Gastrocnemius medialis (tissue), 4 donors: ENCODE data around the gene PXMP4. TPM values are rescaled to one million over a fixed set of nuclear protein-coding genes. Genes with fewer than 3 reads are reported as not detected.
"Not testable (repeated sequence)": the region's sequence is repeated elsewhere in the genome, so short reads cannot be mapped to it uniquely, and the experiment has no call there.

ENCODE experiments used
- ATAC-seq, 2 donors: fragments of 150-250 bp; one replicate each; pipeline ENCODE4 v1.9.1; 2016
- DNase-seq, 2 donors: peaks; one replicate each; pipeline ENCODE4 v3.0.0-alpha.2; 2019
- H3K27ac ChIP-seq, 4 donors: fragments of 200-600 bp; sonication (generic); 1 replicate in 1 of 4; 2 replicates in 3 of 4; pipeline ENCODE4 v1.5.1; 2016 to 2018; ENCODE audit warnings: mild to moderate bottlenecking in 2 of 4, moderate library complexity in 1 of 4
- H3K27me3 ChIP-seq, 3 donors: fragments of 200-600 bp; sonication (generic) in 2 of 3; 1 replicate in 1 of 3; 2 replicates in 2 of 3; pipeline versions ENCODE4 v1.5.1 to v1.6.0; 2016 to 2019; ENCODE audit warnings: mild to moderate bottlenecking in 1 of 3, moderate library complexity in 1 of 3
- H3K36me3 ChIP-seq, 2 donors: fragments of 200-600 bp; sonication (generic) in 1 of 2; one replicate each; pipeline ENCODE4 v1.5.1; 2017 to 2018
- H3K4me1 ChIP-seq, 2 donors: fragments of 200-600 bp; sonication (generic) in 1 of 2; one replicate each; pipeline ENCODE4 v1.5.1; 2016 to 2017; ENCODE audit warnings: mild to moderate bottlenecking in 2 of 2
- H3K4me3 ChIP-seq, 4 donors: fragments of 200-600 bp; sonication (generic) in 3 of 4; 1 replicate in 1 of 4; 2 replicates in 3 of 4; pipeline ENCODE4 v1.5.1; 2016 to 2019; ENCODE audit warnings: mild to moderate bottlenecking in 2 of 4
- H3K9me3 ChIP-seq, 3 donors: fragments of 200-600 bp; sonication (generic) in 2 of 3; 1 replicate in 1 of 3; 2 replicates in 2 of 3; pipeline ENCODE4 v1.5.1; 2016 to 2019
- CTCF ChIP-seq, 5 experiments: fragments of 450-650 bp in 3 of 5; fragments of 200-600 bp in 2 of 5; sonication (generic) in 2 of 5; IDR thresholded peaks in 4 of 5; conservative IDR thresholded peaks in 1 of 5; 1 replicate in 4 of 5; 2 replicates in 1 of 5; pipeline ENCODE4 v1.5.1; 2016 to 2019; ENCODE audit warnings: antibody characterized with exemption in 5 of 5, mild to moderate bottlenecking in 3 of 5, moderate library complexity in 3 of 5
- POLR2A ChIP-seq, 2 donors: fragments of 450-650 bp; IDR thresholded peaks; one replicate each; pipeline ENCODE4 v1.6.1; 2017; ENCODE audit warnings: antibody characterized with exemption in 2 of 2, mild to moderate bottlenecking in 2 of 2, moderate library complexity in 2 of 2
- in situ Hi-C, 4 donors: fragments of 200-750 bp; cut with MboI; loops; one replicate each; pipeline versions ENCODE4 v1.15.0 to v1.8.0; 2017; ENCODE audit warnings: low sequenced_read_pairs in 4 of 4
- intact Hi-C: fragments of 100-400 bp; cut with DNase I; formaldehyde crosslinking; loops from one replicate; pipeline ENCODE4 v1.15.1; 2023; ENCODE audit warnings: low total_unique reads
- total RNA-seq, 4 donors: library from RNA; depleted of rRNA; stranded (reverse); fragments of >200 nt; gene quantifications; one replicate each; pipeline versions ENCODE4 v1.1.0 to v1.2.3, GENCODE V29; 2016

Gene PXMP4
- total RNA-seq, 4 donors from 2014 or later, result 3.2 to 7.3 (median 5.3) TPM

- in situ Hi-C loops (no loop called here), intact Hi-C loops (no loop called here)
- H3K9me3 ChIP-seq, result no peaks in the 10 kb centered on the region
- no peaks in the 10 kb centered on the region for H3K27me3 ChIP-seq
- no peak overlapping the region for H3K4me3 ChIP-seq
- H3K36me3 ChIP-seq, result peaks cover 0 to 11% of the 10 kb centered on the region in 2 donors
- ATAC-seq (no peak), DNase-seq (no peak)
- no peaks in the 10 kb centered on the region for H3K4me1 ChIP-seq
- no peak overlapping the region for H3K27ac ChIP-seq
- TF ChIP-seq POLR2A (IDR thresholded peaks at IDR 0.05), result no peak
- no peak for TF ChIP-seq CTCF (IDR thresholded peaks at IDR 0.05 in 4 of 5, conservative IDR thresholded peaks at IDR 0.05 in 1 of 5)
Observed at GRCh38 chr20:33704197-33704924, 15.7 kb downstream of the PXMP4 start.

DNA sequence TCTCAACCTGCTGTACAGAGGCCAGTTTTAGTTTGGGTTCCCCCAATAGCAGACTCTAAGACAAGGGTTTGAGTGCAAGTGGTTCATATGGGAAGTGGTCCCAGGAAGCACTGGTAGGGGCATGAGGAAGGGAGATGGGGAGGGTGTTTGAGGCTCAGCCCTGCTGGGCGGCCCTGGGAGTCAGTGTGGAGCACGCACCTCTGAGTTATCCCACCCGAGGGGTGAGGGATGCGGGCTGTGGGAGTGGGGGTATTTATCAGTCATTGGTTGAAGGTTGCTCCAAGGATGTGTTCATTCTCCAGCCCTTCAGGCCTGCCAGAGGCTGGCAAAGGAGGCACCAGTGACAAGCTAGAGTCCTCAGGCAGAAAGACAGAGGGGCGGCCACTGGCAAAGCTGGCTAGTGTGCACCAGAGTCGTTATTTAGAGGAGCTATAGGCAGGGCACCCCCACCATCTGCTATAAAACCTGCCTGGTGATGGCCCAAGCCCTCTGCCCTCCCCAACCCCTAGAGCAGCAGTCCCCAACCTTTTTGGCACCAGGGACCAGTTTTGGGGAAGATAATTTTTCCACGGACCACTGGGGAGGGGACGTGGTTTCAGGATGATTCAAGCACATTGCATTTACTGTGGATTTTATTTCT lies 16.5 kb downstream of the PXMP4 start:
- ATAC-seq (no peak), DNase-seq (no peak)
- H3K4me3 ChIP-seq, result no peak overlapping the region
- no peaks in the 10 kb centered on the region for H3K4me1 ChIP-seq
- H3K27me3 ChIP-seq, result no peaks in the 10 kb centered on the region
- no peak for TF ChIP-seq POLR2A (IDR thresholded peaks at IDR 0.05)
- no peak for TF ChIP-seq CTCF (IDR thresholded peaks at IDR 0.05 in 4 of 5, conservative IDR thresholded peaks at IDR 0.05 in 1 of 5)
- no peaks in the 10 kb centered on the region for H3K9me3 ChIP-seq
- intact Hi-C loops (no loop called here), in situ Hi-C loops (no loop called here)
- H3K27ac ChIP-seq, result no peak overlapping the region
- H3K36me3 ChIP-seq, result peaks cover 0 to 11% of the 10 kb centered on the region in 2 donors

- Histone ChIP-seq H3K27ac (no peak overlapping the region), H3K36me3 (peaks cover 0 to 11% of the 10 kb centered on the region in 2 donors), H3K27me3 (no peaks in the 10 kb centered on the region), H3K9me3 (no peaks in the 10 kb centered on the region), H3K4me1 (no peaks in the 10 kb centered on the region), H3K4me3 (no peak overlapping the region)
- in situ Hi-C loops, result no loop called here
- intact Hi-C loops, result no loop called here
- DNase-seq (peak in 1 of 2 donors; percentile 62), ATAC-seq (peak; percentile 58 to 82)
- TF ChIP-seq POLR2A (IDR thresholded peaks at IDR 0.05) (no peak), CTCF (IDR thresholded peaks at IDR 0.05 in 4 of 5, conservative IDR thresholded peaks at IDR 0.05 in 1 of 5) (no peak)
Observed at GRCh38 chr20:33702861-33703260, 17.2 kb downstream of the PXMP4 start.

- in situ Hi-C loops, result no loop called here
- TF ChIP-seq POLR2A (IDR thresholded peaks at IDR 0.05), result no peak
- no peak for TF ChIP-seq CTCF (IDR thresholded peaks at IDR 0.05 in 4 of 5, conservative IDR thresholded peaks at IDR 0.05 in 1 of 5)
Observed at GRCh38 chr20:33701629-33702450, 18.3 kb downstream of the PXMP4 start.

DNA sequence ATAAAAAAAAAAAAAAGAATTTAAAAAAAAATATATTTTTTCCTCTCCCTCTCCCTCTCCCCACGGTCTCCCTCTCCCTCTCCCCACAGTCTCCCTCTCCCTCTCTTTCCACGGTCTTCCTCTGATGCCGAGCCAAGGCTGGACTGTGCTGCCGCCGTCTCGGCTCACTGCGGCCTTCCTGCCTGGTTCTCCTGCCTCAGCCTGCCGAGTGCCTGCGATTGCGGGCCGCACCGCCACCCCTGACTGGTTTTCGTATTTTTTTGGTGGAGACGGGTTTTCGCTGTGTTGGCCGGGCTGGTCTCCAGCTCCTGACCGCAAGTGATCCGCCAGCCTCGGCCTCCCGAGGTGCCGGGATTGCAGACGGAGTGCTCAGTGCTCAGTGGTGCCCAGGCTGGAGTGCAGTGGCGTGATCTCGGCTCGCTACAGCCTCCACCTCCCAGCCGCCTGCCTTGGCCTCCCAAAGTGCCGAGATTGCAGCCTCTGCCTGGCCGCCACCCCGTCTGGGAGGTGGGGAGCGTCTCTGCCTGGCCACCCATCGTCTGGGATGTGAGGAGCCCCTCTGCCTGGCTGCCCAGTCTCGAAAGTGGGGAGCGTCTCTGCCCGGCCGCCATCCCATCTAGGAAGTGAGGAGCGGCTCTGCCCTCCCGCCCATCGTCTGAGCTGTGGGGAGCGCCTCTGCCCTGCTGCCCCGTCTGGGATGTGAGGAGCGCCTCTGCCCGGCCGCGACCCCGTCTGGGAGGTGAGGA lies 19.2 kb downstream of the PXMP4 start:
- H3K27me3 ChIP-seq, H3K27ac ChIP-seq, H3K4me3 ChIP-seq, intact Hi-C loops, in situ Hi-C loops, H3K4me1 ChIP-seq, H3K9me3 ChIP-seq, ATAC-seq, H3K36me3 ChIP-seq, DNase-seq: not testable (repeated sequence)

More at GRCh38 chr20:33701629-33702450, 18.3 kb downstream of the PXMP4 start:
- intact Hi-C loops, result no loop called here
- ATAC-seq (no peak), DNase-seq (no peak)
- Histone ChIP-seq H3K36me3 (peaks cover 0 to 2% of the 10 kb centered on the region in 2 donors), H3K4me3 (no peak overlapping the region), H3K27ac (no peak overlapping the region), H3K4me1 (no peaks in the 10 kb centered on the region), H3K27me3 (no peaks in the 10 kb centered on the region), H3K9me3 (no peaks in the 10 kb centered on the region)

DNA sequence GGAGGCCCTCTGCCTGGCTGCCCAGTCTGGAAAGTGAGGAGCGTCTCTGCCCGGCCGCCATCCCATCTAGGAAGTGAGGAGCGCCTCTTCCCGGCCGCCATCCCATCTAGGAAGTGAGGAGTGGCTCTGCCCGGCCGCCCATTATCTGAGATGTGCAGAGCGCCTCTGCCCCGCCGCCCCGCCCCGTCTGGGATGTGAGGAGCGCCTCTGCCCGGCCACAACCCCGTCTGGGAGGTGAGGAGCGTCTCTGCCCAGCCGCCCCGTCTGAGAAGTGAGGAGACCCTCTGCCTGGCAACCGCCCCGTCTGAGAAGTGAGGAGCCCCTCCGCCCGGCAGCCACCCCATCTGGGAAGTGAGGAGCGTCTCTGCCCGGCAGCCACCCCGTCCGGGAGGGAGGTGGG lies 21.1 kb downstream of the PXMP4 start:
- in situ Hi-C loops, DNase-seq, H3K4me3 ChIP-seq, H3K27me3 ChIP-seq, H3K27ac ChIP-seq, intact Hi-C loops, H3K9me3 ChIP-seq, H3K4me1 ChIP-seq, H3K36me3 ChIP-seq, ATAC-seq: not testable (repeated sequence)
